Activated T-cell treated with anti-CD3 and anti-CD28 coated beads for 48 hours (primary cell): ENCODE data around the gene TDRD10.
A peak's percentile ranks its signal among the peaks of the same experiment; 100 is the strongest.

Experiments used
- DNase-seq: peaks from one replicate; pipeline ENCODE4 v3.0.0-alpha.2; 2020; ENCODE audit warnings: low read depth

TDRD10 gene

GRCh38 chr1:154553056-154554030, 51.3 kb downstream of the TDRD10 start:
- no peak for DNase-seq

- DNase-seq = no peak
Observed at GRCh38 chr1:154556422-154556821, 54.4 kb downstream of the TDRD10 start.

- DNase-seq = no peak
Observed at GRCh38 chr1:154557248-154557938, 55.4 kb downstream of the TDRD10 start.

GRCh38 chr1:154557939-154558719, 56.1 kb downstream of the TDRD10 start, which contains the start of gene UBE2Q1:
TSS of gene UBE2Q1 (minus strand) at chr1:154558662. CDS start at chr1:154558553, 109 bp downstream.
- DNase-seq = peak; percentile 22

- DNase-seq = peak; percentile 99
Observed at GRCh38 chr1:154558720-154559465, 56.9 kb downstream of the TDRD10 start.

- peak; percentile 74 for DNase-seq
Observed at GRCh38 chr1:154559466-154560044, 57.5 kb downstream of the TDRD10 start.

- DNase-seq = no peak
Observed at GRCh38 chr1:154565876-154566275, 63.9 kb downstream of the TDRD10 start.

GRCh38 chr1:154567386-154568156, 65.6 kb downstream of the TDRD10 start, which contains the start of gene CHRNB2:
TSS of gene CHRNB2 (plus strand) at chr1:154567778. CDS start at chr1:154568045, 267 bp downstream.
- DNase-seq = peak; percentile 69

- no peak for DNase-seq
Observed at GRCh38 chr1:154568157-154568815, 66.3 kb downstream of the TDRD10 start.

- no peak for DNase-seq
Observed at GRCh38 chr1:154571244-154571963, 69.4 kb downstream of the TDRD10 start.

GRCh38 chr1:154571964-154572288, 69.9 kb downstream of the TDRD10 start:
- DNase-seq = no peak

- DNase-seq = no peak
Observed at GRCh38 chr1:154572468-154573167, 70.6 kb downstream of the TDRD10 start.

- no peak for DNase-seq
Observed at GRCh38 chr1:154573168-154573510, 71.1 kb downstream of the TDRD10 start.

GRCh38 chr1:154574716-154575115, 72.7 kb downstream of the TDRD10 start:
- no peak for DNase-seq

- no peak for DNase-seq
Observed at GRCh38 chr1:154575147-154575927, 73.3 kb downstream of the TDRD10 start.

- DNase-seq = no peak
Observed at GRCh38 chr1:154575951-154576566, 74.0 kb downstream of the TDRD10 start.

GRCh38 chr1:154577346-154578057, 75.5 kb downstream of the TDRD10 start:
- no peak for DNase-seq
